GM23248 (cell line): ENCODE results near the gene NXT1.

ENCODE experiments used
- EZH2 ChIP-seq: fragments of 200-600 bp; sonication (generic); IDR thresholded peaks from 2 replicates; pipeline ENCODE4 v1.6.1; 2018; ENCODE audit warnings: antibody characterized with exemption, mild to moderate bottlenecking; ENCODE audit not compliant: insufficient read depth, poor library complexity, severe bottlenecking
- EZH2phosphoT487 ChIP-seq: fragments of 200-600 bp; sonication (generic); IDR thresholded peaks from 2 replicates; pipeline ENCODE4 v1.6.1; 2018; ENCODE audit warnings: antibody characterized with exemption, moderate library complexity, mild to moderate bottlenecking, low read depth; ENCODE audit not compliant: insufficient read depth

GRCh38 chr20:23358923-23359593 lies 8.5 kb downstream of the NXT1 start:
- TF ChIP-seq EZH2 (no peak), EZH2phosphoT487 (no peak)
